Measurements from ENCODE around the gene NPRL2.

DNA sequence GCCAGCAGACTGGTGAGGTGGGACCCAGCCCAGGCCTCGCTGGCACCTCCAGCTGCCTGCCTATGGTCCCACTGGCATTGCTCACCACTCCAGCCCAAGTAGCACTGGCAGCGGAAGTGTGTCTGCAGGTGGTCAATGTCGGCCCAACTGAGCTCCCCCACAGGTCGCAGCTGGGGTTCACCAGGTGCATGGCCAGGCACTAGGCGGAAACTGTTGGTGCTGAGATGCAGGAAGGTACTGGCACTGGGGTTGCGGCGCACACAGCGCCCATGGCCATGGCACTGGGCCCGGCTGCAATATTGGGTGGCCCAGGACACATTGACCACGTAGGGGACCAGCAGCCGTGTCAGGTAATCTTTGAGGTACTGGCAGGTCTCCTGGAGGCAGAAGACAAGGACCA lies 32.4 kb downstream of the NPRL2 start:
- TF ChIP-seq, protein P1, sequence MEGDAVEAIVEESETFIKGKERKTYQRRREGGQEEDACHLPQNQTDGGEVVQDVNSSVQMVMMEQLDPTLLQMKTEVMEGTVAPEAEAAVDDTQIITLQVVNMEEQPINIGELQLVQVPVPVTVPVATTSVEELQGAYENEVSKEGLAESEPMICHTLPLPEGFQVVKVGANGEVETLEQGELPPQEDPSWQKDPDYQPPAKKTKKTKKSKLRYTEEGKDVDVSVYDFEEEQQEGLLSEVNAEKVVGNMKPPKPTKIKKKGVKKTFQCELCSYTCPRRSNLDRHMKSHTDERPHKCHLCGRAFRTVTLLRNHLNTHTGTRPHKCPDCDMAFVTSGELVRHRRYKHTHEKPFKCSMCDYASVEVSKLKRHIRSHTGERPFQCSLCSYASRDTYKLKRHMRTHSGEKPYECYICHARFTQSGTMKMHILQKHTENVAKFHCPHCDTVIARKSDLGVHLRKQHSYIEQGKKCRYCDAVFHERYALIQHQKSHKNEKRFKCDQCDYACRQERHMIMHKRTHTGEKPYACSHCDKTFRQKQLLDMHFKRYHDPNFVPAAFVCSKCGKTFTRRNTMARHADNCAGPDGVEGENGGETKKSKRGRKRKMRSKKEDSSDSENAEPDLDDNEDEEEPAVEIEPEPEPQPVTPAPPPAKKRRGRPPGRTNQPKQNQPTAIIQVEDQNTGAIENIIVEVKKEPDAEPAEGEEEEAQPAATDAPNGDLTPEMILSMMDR (CRISPR knock-in tag; IDR thresholded peaks at IDR 0.05), result no peak
- TF ChIP-seq REST (IDR thresholded peaks at IDR 0.05; ENCODE audit: borderline replicate concordance in 1 of 2, low read depth in 1 of 2, low read length in 2 of 2) (no peak), HNF1B (CRISPR knock-in tag; IDR thresholded peaks at IDR 0.05) (no peak), SOX5 (CRISPR knock-in tag; IDR thresholded peaks at IDR 0.05; ENCODE audit: borderline replicate concordance) (no peak), SP1 (IDR thresholded peaks at IDR 0.05) (no peak), SP1 (CRISPR knock-in tag; IDR thresholded peaks at IDR 0.05) (no peak), ZNF274 (CRISPR knock-in tag; IDR thresholded peaks at IDR 0.05) (no peak), ZFYVE20 (CRISPR knock-in tag; IDR thresholded peaks at IDR 0.05; ENCODE audit: borderline replicate concordance, low read depth) (no peak), ATF4 (CRISPR knock-in tag; IDR thresholded peaks at IDR 0.05) (no peak), AKNA (CRISPR knock-in tag; IDR thresholded peaks at IDR 0.05; ENCODE audit: borderline replicate concordance) (no peak)

Measured in HepG2 (cell line).